ENCODE results near the gene MLPH. TPM values are rescaled to one million over a fixed set of nuclear protein-coding genes. Genes with fewer than 3 reads are reported as not detected.

MLPH gene
- total RNA-seq, 2 donors from 2014 or later, result 0.75 to 1.0 TPM

- H3K27me3 Mint-ChIP-seq (ENCODE audit: insufficient read depth), result peaks cover 4% of the 10 kb centered on the region
- Histone ChIP-seq H3K4me1 (ENCODE audit: control insufficient read depth, insufficient read depth, low read length) (no peaks in the 10 kb centered on the region), H3K9me3 (ENCODE audit: control insufficient read depth, low read length) (no peaks in the 10 kb centered on the region), H3K27ac (ENCODE audit: low read depth, low read length) (no peak overlapping the region), H3K9ac (ENCODE audit: extremely low read depth, low read length, poor library complexity, severe bottlenecking) (no peak overlapping the region), H3K4me3 (ENCODE audit: low read length) (no peak overlapping the region), H3K27me3 (ENCODE audit: control insufficient read depth, insufficient read depth, low read length, poor library complexity, severe bottlenecking) (no peaks in the 10 kb centered on the region), H3K36me3 (ENCODE audit: control insufficient read depth, insufficient read depth, low read length) (no peaks in the 10 kb centered on the region)
- DNase-seq, result no peak
- H3K9me3 Mint-ChIP-seq, result peaks cover 3% of the 10 kb centered on the region
- no peak overlapping the region for H3K27ac Mint-ChIP-seq
- no peak for TF ChIP-seq CTCF (conservative IDR thresholded peaks at IDR 0.05)
- H3K36me3 Mint-ChIP-seq (ENCODE audit: low read depth), result no peaks in the 10 kb centered on the region
- H3K4me1 Mint-ChIP-seq, result no peaks in the 10 kb centered on the region
- no peak overlapping the region for H3K4me3 Mint-ChIP-seq
- WGBS, 2 experiments (ENCODE audit: insufficient coverage in 1 of 2, insufficient read length in 1 of 2), result 89 to 90% methylated on average over 8 to 13 of the region's 13 CpGs
These were observed 37.7 kb upstream of the MLPH start for GRCh38 chr2:237449193-237449881.

- TF ChIP-seq CTCF (conservative IDR thresholded peaks at IDR 0.05), result no peak
- WGBS, 2 experiments (ENCODE audit: insufficient coverage in 1 of 2, insufficient read length in 1 of 2), result 93 to 100% methylated on average over 6 of the region's 6 CpGs
These were observed 36.9 kb upstream of the MLPH start for GRCh38 chr2:237450108-237450507.

GRCh38 chr2:237450583-237450982, 36.5 kb upstream of the MLPH start:
- 91 to 97% methylated on average over 7 to 13 of the region's 13 CpGs for WGBS, 2 experiments (ENCODE audit: insufficient coverage in 1 of 2, insufficient read length in 1 of 2)
- Mint-ChIP-seq H3K4me1 (no peaks in the 10 kb centered on the region), H3K9me3 (peaks cover 6% of the 10 kb centered on the region)

More at GRCh38 chr2:237450108-237450507, 36.9 kb upstream of the MLPH start:
- H3K4me3 ChIP-seq (ENCODE audit: low read length), result no peak overlapping the region
- Mint-ChIP-seq H3K27me3 (ENCODE audit: insufficient read depth) (peaks cover 4% of the 10 kb centered on the region), H3K4me3 (no peak overlapping the region), H3K27ac (no peak overlapping the region), H3K9me3 (peaks cover 6% of the 10 kb centered on the region), H3K36me3 (ENCODE audit: low read depth) (no peaks in the 10 kb centered on the region), H3K4me1 (no peaks in the 10 kb centered on the region)
- DNase-seq, result no peak
- no peak overlapping the region for H3K9ac ChIP-seq (ENCODE audit: extremely low read depth, low read length, poor library complexity, severe bottlenecking)
- no peaks in the 10 kb centered on the region for H3K4me1 ChIP-seq (ENCODE audit: control insufficient read depth, insufficient read depth, low read length)
- H3K36me3 ChIP-seq (ENCODE audit: control insufficient read depth, insufficient read depth, low read length), result no peaks in the 10 kb centered on the region
- H3K9me3 ChIP-seq (ENCODE audit: control insufficient read depth, low read length), result no peaks in the 10 kb centered on the region
- H3K27ac ChIP-seq (ENCODE audit: low read depth, low read length), result no peak overlapping the region
- no peaks in the 10 kb centered on the region for H3K27me3 ChIP-seq (ENCODE audit: control insufficient read depth, insufficient read depth, low read length, poor library complexity, severe bottlenecking)

More at GRCh38 chr2:237450583-237450982, 36.5 kb upstream of the MLPH start:
- H3K27ac ChIP-seq (ENCODE audit: low read depth, low read length), result no peak overlapping the region
- no peaks in the 10 kb centered on the region for H3K4me1 ChIP-seq (ENCODE audit: control insufficient read depth, insufficient read depth, low read length)
- H3K9ac ChIP-seq (ENCODE audit: extremely low read depth, low read length, poor library complexity, severe bottlenecking), result no peak overlapping the region
- Mint-ChIP-seq H3K4me3 (no peak overlapping the region), H3K27ac (no peak overlapping the region), H3K36me3 (ENCODE audit: low read depth) (no peaks in the 10 kb centered on the region), H3K27me3 (ENCODE audit: insufficient read depth) (peaks cover 4% of the 10 kb centered on the region)
- no peaks in the 10 kb centered on the region for H3K9me3 ChIP-seq (ENCODE audit: control insufficient read depth, low read length)
- H3K4me3 ChIP-seq (ENCODE audit: low read length), result no peak overlapping the region
- no peak for DNase-seq
- H3K36me3 ChIP-seq (ENCODE audit: control insufficient read depth, insufficient read depth, low read length), result no peaks in the 10 kb centered on the region
- no peak for TF ChIP-seq CTCF (conservative IDR thresholded peaks at IDR 0.05)
- H3K27me3 ChIP-seq (ENCODE audit: control insufficient read depth, insufficient read depth, low read length, poor library complexity, severe bottlenecking), result no peaks in the 10 kb centered on the region

Data from endodermal cell (in vitro differentiated cells).